Stimulated activated CD4-positive, alpha-beta T cell treated with anti-CD3 and anti-CD28 coated beads, TNF-alpha, amount 100 ng/mL, for 24 hours (primary cell): Measurements from ENCODE around the gene HDAC10.
"Not testable (repeated sequence)": the region's sequence is repeated elsewhere in the genome, so short reads cannot be mapped to it uniquely, and the experiment has no call there.

Source experiments
- DNase-seq, 3 experiments: peaks; one replicate each; pipeline ENCODE4 v3.0.0-alpha.2; 2020; ENCODE audit warnings: low read depth in 3 of 3

HDAC10 gene

GRCh38 chr22:50285568-50286229, 34.6 kb upstream of the HDAC10 start:
- no peak for DNase-seq

GRCh38 chr22:50284479-50284878, 33.4 kb upstream of the HDAC10 start:
- DNase-seq = no peak

GRCh38 chr22:50283821-50284220, 32.8 kb upstream of the HDAC10 start:
- DNase-seq = no peak

GRCh38 chr22:50282361-50283155, 31.5 kb upstream of the HDAC10 start:
- DNase-seq = no peak

- no peak for DNase-seq
These were observed 30.9 kb upstream of the HDAC10 start for GRCh38 chr22:50281957-50282356.

- DNase-seq = no peak
These were observed 30.3 kb upstream of the HDAC10 start for GRCh38 chr22:50281384-50281760.

GRCh38 chr22:50280708-50281383, 29.8 kb upstream of the HDAC10 start:
- no peak for DNase-seq

GRCh38 chr22:50280022-50280707, 29.1 kb upstream of the HDAC10 start:
- no peak for DNase-seq

- no peak for DNase-seq
These were observed 28.0 kb upstream of the HDAC10 start for GRCh38 chr22:50278956-50279619.

- no peak for DNase-seq
These were observed 27.4 kb upstream of the HDAC10 start for GRCh38 chr22:50278461-50278860.

GRCh38 chr22:50277761-50278160, 26.7 kb upstream of the HDAC10 start:
- no peak for DNase-seq

- DNase-seq = peak in 1 of 3 experiments; percentile 46
These were observed 25.1 kb upstream of the HDAC10 start for GRCh38 chr22:50276143-50276542.

GRCh38 chr22:50275181-50276055, 24.4 kb upstream of the HDAC10 start:
- DNase-seq = no peak

- DNase-seq = no peak
These were observed 23.7 kb upstream of the HDAC10 start for GRCh38 chr22:50274771-50275170.

- peak in 1 of 3 experiments; percentile 45 for DNase-seq
These were observed 23.2 kb upstream of the HDAC10 start for GRCh38 chr22:50274311-50274710.

GRCh38 chr22:50273781-50274180, 22.7 kb upstream of the HDAC10 start:
- not testable (repeated sequence) for DNase-seq

- DNase-seq = not testable (repeated sequence)
These were observed 22.3 kb upstream of the HDAC10 start for GRCh38 chr22:50273352-50273751.

GRCh38 chr22:50272044-50272802, 21.2 kb upstream of the HDAC10 start:
- no peak for DNase-seq

GRCh38 chr22:50271519-50271970, 20.5 kb upstream of the HDAC10 start:
- peak in 1 of 3 experiments; percentile 61 for DNase-seq
